GM18951 (cell line): Measurements from ENCODE around the gene CYP24A1.

ENCODE experiments used
- POLR2A ChIP-seq: IDR thresholded peaks from 4 replicates; pipeline ENCODE4 v1.6.1; 2011; ENCODE audit warnings: mild to moderate bottlenecking; ENCODE audit not compliant: insufficient read length, insufficient read depth; ENCODE audit errors: extremely low read depth
- in situ Hi-C: fragments of 300-500 bp; cut with MboI; formaldehyde crosslinking; loops from one replicate; pipeline ENCODE4 v1.12.0; 2022; ENCODE audit warnings: low sequenced_read_pairs, mixed read lengths, inconsistent platforms; ENCODE audit not compliant: unreplicated experiment

CYP24A1 gene

DNA sequence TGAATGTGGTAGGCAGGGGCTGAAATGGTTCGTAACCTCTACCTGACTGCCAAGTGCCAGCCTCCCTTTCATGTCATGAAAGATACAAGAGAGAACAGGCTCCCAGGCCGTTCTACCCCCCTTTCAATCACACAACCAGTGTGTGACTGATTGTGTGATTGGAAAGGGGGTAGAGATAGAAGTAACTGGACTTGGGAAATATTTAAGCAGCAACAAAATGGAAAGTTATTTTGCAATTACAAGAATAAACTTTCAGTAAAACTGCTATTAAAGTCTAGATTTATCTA, 20.8 kb downstream of the CYP24A1 start:
- TF ChIP-seq POLR2A: no peak
- in situ Hi-C loops: no loop called here

- in situ Hi-C loops: no loop called here
Observed at GRCh38 chr20:54152227-54153040, 21.4 kb downstream of the CYP24A1 start.

GRCh38 chr20:54151511-54152226, 22.1 kb downstream of the CYP24A1 start:
- in situ Hi-C loops: no loop called here
- no peak for TF ChIP-seq POLR2A

More at GRCh38 chr20:54152227-54153040, 21.4 kb downstream of the CYP24A1 start:
- TF ChIP-seq POLR2A: no peak

DNA sequence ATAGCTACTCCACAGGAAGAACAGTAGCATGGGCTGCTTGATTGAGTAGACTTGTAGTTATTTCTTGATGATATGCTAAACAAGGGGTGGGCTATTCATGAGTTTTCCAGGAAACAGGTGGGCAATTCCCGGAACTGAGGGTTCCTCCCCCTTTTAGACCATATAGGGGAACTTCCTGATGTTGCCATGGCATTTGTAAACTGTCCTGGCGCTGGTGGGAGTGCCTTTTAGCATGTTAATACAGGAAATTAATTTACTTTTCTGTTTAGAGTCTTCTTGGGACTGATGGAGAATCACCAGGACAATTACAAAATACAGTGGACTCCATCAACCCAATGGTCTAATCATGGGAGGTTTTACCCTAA, 22.7 kb downstream of the CYP24A1 start:
- in situ Hi-C loops: no loop called here
- TF ChIP-seq POLR2A: no peak

GRCh38 chr20:54149765-54150264, 24.0 kb downstream of the CYP24A1 start:
- TF ChIP-seq POLR2A: no peak
- in situ Hi-C loops: no loop called here

DNA sequence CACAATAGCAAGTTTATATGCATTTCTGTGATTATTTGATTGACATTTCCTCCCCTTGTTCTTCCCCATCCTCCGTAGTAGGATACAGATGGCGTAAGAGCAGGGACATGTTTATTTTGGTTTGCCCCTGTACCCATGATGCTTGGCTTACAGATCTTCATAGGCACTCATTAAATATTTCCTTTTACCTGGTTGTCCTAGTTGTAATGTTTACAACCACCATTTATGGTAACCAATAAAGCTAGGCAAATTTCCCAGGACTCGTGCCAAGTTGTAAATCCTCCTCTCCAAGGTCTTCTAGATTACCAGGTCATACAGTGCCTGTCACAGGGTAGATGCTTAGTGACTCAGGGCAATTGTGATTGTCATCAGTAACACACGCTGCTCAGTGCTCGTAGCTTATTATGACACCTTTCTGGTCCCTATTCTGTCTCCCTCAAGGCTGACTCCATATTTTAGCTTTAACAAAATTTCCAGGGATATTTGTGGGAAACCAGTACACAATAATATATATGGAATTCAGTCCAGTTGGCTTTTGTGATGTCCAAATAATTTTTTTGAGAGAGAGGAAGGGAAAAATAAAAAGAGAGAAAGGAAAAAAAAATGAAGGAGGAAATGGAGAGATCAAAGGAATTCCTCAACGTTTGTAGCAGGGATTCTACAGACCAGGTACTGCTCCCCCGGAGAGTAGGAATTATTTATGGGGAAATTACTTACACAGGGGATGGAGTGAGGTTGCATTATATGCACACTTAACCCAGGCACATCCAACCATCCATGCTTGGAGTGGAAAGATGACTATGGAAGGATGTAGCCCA, 24.6 kb downstream of the CYP24A1 start:
- in situ Hi-C loops: no loop called here
- TF ChIP-seq POLR2A: no peak

DNA sequence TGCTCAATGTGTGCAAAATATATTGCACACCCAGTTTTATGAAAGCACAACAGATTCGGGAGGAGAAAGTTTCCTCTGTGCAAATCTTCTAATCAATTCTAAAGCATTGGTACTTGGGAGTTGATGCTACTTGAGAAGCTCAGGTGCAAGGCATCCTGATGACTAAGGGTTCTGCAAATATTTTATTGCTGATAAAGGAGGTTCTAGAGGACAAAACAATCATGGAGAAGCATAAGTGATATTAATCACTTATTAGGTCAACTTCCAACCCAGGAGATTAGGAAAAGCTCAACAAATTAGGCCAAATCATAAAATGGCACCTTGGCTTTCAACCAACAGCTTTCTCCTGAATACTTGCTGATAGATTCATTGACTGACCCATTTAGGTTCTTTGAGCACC, 27.1 kb downstream of the CYP24A1 start:
- in situ Hi-C loops: no loop called here
- TF ChIP-seq POLR2A: no peak

- TF ChIP-seq POLR2A: no peak
- in situ Hi-C loops: no loop called here
Observed at GRCh38 chr20:54144847-54145414, 28.9 kb downstream of the CYP24A1 start.

GRCh38 chr20:54140927-54141566, 32.7 kb downstream of the CYP24A1 start:
- in situ Hi-C loops: no loop called here

DNA sequence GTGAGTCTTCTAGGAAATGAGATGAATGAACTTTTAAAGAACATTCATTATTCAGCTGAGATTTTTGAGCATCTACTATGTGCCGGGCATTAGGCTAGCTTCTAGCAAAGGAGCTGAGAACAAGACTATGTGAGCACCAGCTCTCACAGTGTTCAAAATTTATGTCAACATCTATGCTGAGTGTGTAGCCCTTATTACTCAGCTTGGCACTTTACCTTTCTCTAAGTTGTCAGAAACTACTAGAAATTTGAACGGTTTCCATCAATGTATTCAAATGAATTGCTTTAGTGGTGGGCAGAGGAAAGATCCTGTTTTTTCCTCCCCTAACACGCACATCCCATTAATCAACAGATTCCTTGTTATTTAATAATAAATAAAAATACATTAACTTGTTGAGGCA, 33.3 kb downstream of the CYP24A1 start:
- in situ Hi-C loops: no loop called here
- no peak for TF ChIP-seq POLR2A

More at GRCh38 chr20:54140927-54141566, 32.7 kb downstream of the CYP24A1 start:
- no peak for TF ChIP-seq POLR2A

GRCh38 chr20:54140067-54140466, 33.7 kb downstream of the CYP24A1 start:
- TF ChIP-seq POLR2A: no peak
- in situ Hi-C loops: no loop called here

DNA sequence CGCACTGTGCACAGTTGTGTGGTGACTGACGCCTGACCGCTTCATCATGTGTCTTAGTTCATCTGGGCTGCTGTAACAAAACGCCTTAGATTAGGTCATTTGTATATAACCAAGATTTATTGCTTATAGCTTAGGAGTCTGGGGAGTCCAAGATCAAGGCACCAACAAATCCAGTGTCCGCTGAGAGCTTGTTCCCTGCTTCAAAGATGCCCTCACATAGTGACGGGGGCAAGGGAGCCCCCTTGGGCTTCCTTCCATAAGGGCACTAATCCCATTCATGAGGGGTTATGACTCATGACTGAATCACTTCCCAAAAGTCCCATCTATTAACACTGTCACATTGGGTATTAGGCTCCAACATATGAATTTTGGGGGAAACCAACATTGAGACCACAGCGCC, 34.6 kb downstream of the CYP24A1 start:
- in situ Hi-C loops: no loop called here
- TF ChIP-seq POLR2A: no peak
